Measurements from ENCODE around the gene CCDC70.

Gene CCDC70

GRCh38 chr13:51838240-51838846 lies 23.4 kb upstream of the CCDC70 start:
- Histone ChIP-seq H3K27ac (ENCODE audit: low read depth, low read length) (no peak overlapping the region), H3K36me3 (ENCODE audit: control insufficient read depth, low read length) (no peaks in the 10 kb centered on the region), H3K9me2 (replicated peaks; ENCODE audit: control insufficient read depth, low read length) (no peaks in the 10 kb centered on the region), H3F3A (ENCODE audit: control insufficient read depth, insufficient read depth) (no peaks in the 10 kb centered on the region), H4K20me1 (ENCODE audit: control insufficient read depth, insufficient read depth, low read depth, low read length) (no peaks in the 10 kb centered on the region), H3K9me3 (ENCODE audit: control insufficient read depth, insufficient read depth, low read length) (no peaks in the 10 kb centered on the region), H3K4me2 (ENCODE audit: low read length) (no peak overlapping the region), H3K4me1 (ENCODE audit: control insufficient read depth, low read length) (peaks cover 16% of the 10 kb centered on the region), H3K4me3 (ENCODE audit: low read length) (no peak overlapping the region), H3K27me3 (ENCODE audit: control insufficient read depth, low read length) (no peaks in the 10 kb centered on the region), H3K79me2 (ENCODE audit: control insufficient read depth, low read length) (no peaks in the 10 kb centered on the region)
- TF ChIP-seq CTCF (IDR thresholded peaks at IDR 0.05; ENCODE audit: low read depth, low read length, poor library complexity, severe bottlenecking) (no peak), EZH2phosphoT487 (IDR thresholded peaks at IDR 0.05; ENCODE audit: borderline replicate concordance, low read length) (no peak)

DNA sequence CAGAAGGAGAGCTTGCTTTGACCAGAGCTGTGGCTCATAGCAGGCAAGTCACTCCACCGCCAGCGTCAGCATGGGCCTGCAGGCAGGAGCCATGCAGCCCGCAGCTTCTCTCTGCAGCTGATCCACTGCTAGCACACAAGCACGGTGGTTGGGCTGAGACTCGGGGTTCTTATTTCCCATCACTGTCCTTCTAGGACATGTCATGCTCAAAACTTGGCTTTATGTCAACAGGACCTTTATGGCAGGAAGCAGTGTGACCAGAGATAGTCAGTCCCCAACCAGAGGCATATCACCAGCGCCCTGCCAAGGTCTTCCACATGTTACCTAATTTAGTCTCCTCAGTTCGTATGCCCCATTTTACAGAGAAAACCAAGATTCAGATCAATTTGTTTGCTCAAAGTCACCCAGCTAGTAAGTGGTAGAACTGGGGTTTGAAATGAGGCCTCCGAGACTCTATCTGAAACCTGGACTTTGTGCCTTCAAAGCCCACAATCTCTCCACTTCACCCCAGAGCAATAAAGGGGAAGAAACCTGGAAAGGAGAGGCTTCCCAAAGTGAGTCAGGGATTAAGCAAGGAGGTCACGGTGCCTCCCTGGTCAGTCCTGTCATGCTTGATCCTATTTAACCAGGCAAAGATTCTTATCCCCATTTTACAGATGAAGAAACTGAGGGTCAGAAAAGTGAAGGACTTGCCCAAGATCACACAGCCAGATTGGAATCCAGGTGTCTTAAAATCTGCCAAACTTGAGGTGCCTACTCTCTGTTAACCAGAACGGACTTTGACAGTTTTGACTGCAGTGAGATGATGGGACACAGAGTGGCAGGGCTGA lies 21.8 kb upstream of the CCDC70 start:
- Histone ChIP-seq H3K4me3 (ENCODE audit: low read length) (no peak overlapping the region), H3K9me3 (ENCODE audit: control insufficient read depth, insufficient read depth, low read length) (no peaks in the 10 kb centered on the region), H3K27ac (ENCODE audit: low read depth, low read length) (no peak overlapping the region), H3K4me2 (ENCODE audit: low read length) (no peak overlapping the region), H3K9me2 (replicated peaks; ENCODE audit: control insufficient read depth, low read length) (no peaks in the 10 kb centered on the region), H3K27me3 (ENCODE audit: control insufficient read depth, low read length) (no peaks in the 10 kb centered on the region), H3K4me1 (ENCODE audit: control insufficient read depth, low read length) (peaks cover 2% of the 10 kb centered on the region), H3K79me2 (ENCODE audit: control insufficient read depth, low read length) (no peaks in the 10 kb centered on the region), H3F3A (ENCODE audit: control insufficient read depth, insufficient read depth) (no peaks in the 10 kb centered on the region), H4K20me1 (ENCODE audit: control insufficient read depth, insufficient read depth, low read depth, low read length) (no peaks in the 10 kb centered on the region), H3K36me3 (ENCODE audit: control insufficient read depth, low read length) (no peaks in the 10 kb centered on the region)
- TF ChIP-seq EZH2phosphoT487 (IDR thresholded peaks at IDR 0.05; ENCODE audit: borderline replicate concordance, low read length) (no peak), CTCF (IDR thresholded peaks at IDR 0.05; ENCODE audit: low read depth, low read length, poor library complexity, severe bottlenecking) (no peak)

GRCh38 chr13:51840917-51841316 lies 20.9 kb upstream of the CCDC70 start:
- Histone ChIP-seq H4K20me1 (ENCODE audit: control insufficient read depth, insufficient read depth, low read depth, low read length) (no peaks in the 10 kb centered on the region), H3K79me2 (ENCODE audit: control insufficient read depth, low read length) (no peaks in the 10 kb centered on the region), H3K4me1 (ENCODE audit: control insufficient read depth, low read length) (peaks cover 8% of the 10 kb centered on the region), H3K4me2 (ENCODE audit: low read length) (no peak overlapping the region), H3K9me3 (ENCODE audit: control insufficient read depth, insufficient read depth, low read length) (no peaks in the 10 kb centered on the region), H3K27ac (ENCODE audit: low read depth, low read length) (no peak overlapping the region), H3K27me3 (ENCODE audit: control insufficient read depth, low read length) (no peaks in the 10 kb centered on the region), H3K36me3 (ENCODE audit: control insufficient read depth, low read length) (no peaks in the 10 kb centered on the region), H3K4me3 (ENCODE audit: low read length) (no peak overlapping the region), H3F3A (ENCODE audit: control insufficient read depth, insufficient read depth) (no peaks in the 10 kb centered on the region), H3K9me2 (replicated peaks; ENCODE audit: control insufficient read depth, low read length) (no peaks in the 10 kb centered on the region)
- TF ChIP-seq CTCF (IDR thresholded peaks at IDR 0.05; ENCODE audit: low read depth, low read length, poor library complexity, severe bottlenecking) (no peak), EZH2phosphoT487 (IDR thresholded peaks at IDR 0.05; ENCODE audit: borderline replicate concordance, low read length) (no peak)
